Mesendoderm (in vitro differentiated cells): ENCODE data around the gene OR2S2.

Experiments
- DNase-seq: peaks from one replicate; pipeline ENCODE4 v3.0.0; 2013
- H2AK5ac ChIP-seq: 2 replicates; pipeline ENCODE4 v1.6.1; 2013; ENCODE audit warnings: low read length, inconsistent platforms
- H2BK120ac ChIP-seq: 2 replicates; pipeline ENCODE4 v1.6.1; 2013; ENCODE audit warnings: low read depth, mild to moderate bottlenecking, low read length, moderate library complexity, mixed read lengths
- H2BK15ac ChIP-seq: replicated peaks from 2 replicates; pipeline ENCODE4 v1.6.1; 2013; ENCODE audit warnings: low read depth, mild to moderate bottlenecking, moderate library complexity
- H2BK5ac ChIP-seq: 2 replicates; pipeline ENCODE4 v1.6.1; 2013; ENCODE audit warnings: low read length, inconsistent platforms
- H3K18ac ChIP-seq: 2 replicates; pipeline ENCODE4 v1.6.1; 2013; ENCODE audit warnings: mild to moderate bottlenecking, low read length, mixed read lengths
- H3K23ac ChIP-seq: one replicate; pipeline ENCODE4 v1.6.1; 2013; ENCODE audit warnings: low read length
- H3K27ac ChIP-seq: 2 replicates; pipeline ENCODE4 v1.5.1; 2013; ENCODE audit warnings: low read depth, mild to moderate bottlenecking, inconsistent platforms, low read length, moderate library complexity
- H3K27me3 ChIP-seq: 2 replicates; pipeline ENCODE4 v1.6.1; 2013; ENCODE audit warnings: low read length, control low read depth, mild to moderate bottlenecking, inconsistent platforms; ENCODE audit not compliant: insufficient read depth, poor library complexity
- H3K36me3 ChIP-seq: 2 replicates; pipeline ENCODE4 v1.6.1; 2013; ENCODE audit warnings: low read length, inconsistent platforms; ENCODE audit not compliant: control insufficient read depth, insufficient read depth
- H3K4ac ChIP-seq: one replicate; pipeline ENCODE4 v1.6.1; 2013; ENCODE audit warnings: low read depth, mild to moderate bottlenecking, low read length, moderate library complexity
- H3K4me1 ChIP-seq: 2 replicates; pipeline ENCODE4 v1.6.1; 2013; ENCODE audit warnings: low read depth, low read length, inconsistent platforms; ENCODE audit not compliant: control insufficient read depth
- H3K4me2 ChIP-seq: 2 replicates; pipeline ENCODE4 v1.6.1; 2013; ENCODE audit warnings: low read length
- H3K4me3 ChIP-seq: 2 replicates; pipeline ENCODE4 v1.5.1; 2013; ENCODE audit warnings: mild to moderate bottlenecking, low read length
- H3K56ac ChIP-seq: one replicate; pipeline ENCODE4 v1.6.1; 2013; ENCODE audit warnings: low read length
- H3K79me1 ChIP-seq: 2 replicates; pipeline ENCODE4 v1.6.1; 2013; ENCODE audit warnings: low read length, inconsistent platforms
- H3K79me2 ChIP-seq: 2 replicates; pipeline ENCODE4 v1.6.1; 2013; ENCODE audit warnings: mild to moderate bottlenecking, low read length; ENCODE audit not compliant: control insufficient read depth, insufficient read depth
- H3K9ac ChIP-seq: 2 replicates; pipeline ENCODE4 v1.6.1; 2013; ENCODE audit warnings: low read length, inconsistent platforms
- H4K5ac ChIP-seq: one replicate; pipeline ENCODE4 v1.6.1; 2013; ENCODE audit warnings: low read length
- H4K8ac ChIP-seq: one replicate; pipeline ENCODE4 v1.6.1; 2013; ENCODE audit warnings: low read depth, mild to moderate bottlenecking, control low read depth, low read length, moderate library complexity
- WGBS: extraction: QIAGEN DNeasy Blood & Tissue Kit; methylation state at CpG from one replicate; pipeline ENCODE4 v1.1.7; 2013; ENCODE audit warnings: low lambda C conversion rate, missing lambda C conversion rate; ENCODE audit not compliant: insufficient coverage; ENCODE audit errors: extremely low coverage; 5-methylcytosine and 5-hydroxymethylcytosine counted together

Gene OR2S2

GRCh38 chr9:35960039-35960655 lies 2.2 kb upstream of the OR2S2 start:
- H3K79me2 ChIP-seq, result no peaks in the 10 kb centered on the region
- H3K23ac ChIP-seq, result no peak overlapping the region
- no peak overlapping the region for H2BK5ac ChIP-seq
- H3K27ac ChIP-seq, result no peak overlapping the region
- H3K56ac ChIP-seq, result no peak overlapping the region
- no peaks in the 10 kb centered on the region for H3K36me3 ChIP-seq
- no peak overlapping the region for H4K5ac ChIP-seq
- H3K4ac ChIP-seq, result no peak overlapping the region
- no CpG with 5 or more reads among the region's 3 CpGs for WGBS
- H3K9ac ChIP-seq, result no peak overlapping the region
- DNase-seq, result no peak
- H4K8ac ChIP-seq, result no peak overlapping the region
- no peaks in the 10 kb centered on the region for H3K27me3 ChIP-seq
- no peak overlapping the region for H2BK120ac ChIP-seq
- H3K79me1 ChIP-seq, result no peaks in the 10 kb centered on the region
- no peak overlapping the region for H3K4me3 ChIP-seq
- no peak overlapping the region for H3K4me2 ChIP-seq
- H2AK5ac ChIP-seq, result no peak overlapping the region
- H3K18ac ChIP-seq, result no peak overlapping the region
- H3K4me1 ChIP-seq, result no peaks in the 10 kb centered on the region
- no peak overlapping the region for H2BK15ac ChIP-seq

GRCh38 chr9:35956651-35957050 lies 1.3 kb downstream of the OR2S2 start:
- no peak overlapping the region for H4K5ac ChIP-seq
- H2AK5ac ChIP-seq, result no peak overlapping the region
- no peak overlapping the region for H2BK15ac ChIP-seq
- H3K27ac ChIP-seq, result no peak overlapping the region
- H3K4ac ChIP-seq, result no peak overlapping the region
- H3K27me3 ChIP-seq, result no peaks in the 10 kb centered on the region
- H3K4me1 ChIP-seq, result no peaks in the 10 kb centered on the region
- no peak overlapping the region for H3K56ac ChIP-seq
- no peak overlapping the region for H3K4me2 ChIP-seq
- H3K79me1 ChIP-seq, result no peaks in the 10 kb centered on the region
- H3K79me2 ChIP-seq, result no peaks in the 10 kb centered on the region
- H4K8ac ChIP-seq, result no peak overlapping the region
- H3K4me3 ChIP-seq, result no peak overlapping the region
- no peak overlapping the region for H2BK120ac ChIP-seq
- H3K18ac ChIP-seq, result no peak overlapping the region
- no peak for DNase-seq
- H3K36me3 ChIP-seq, result no peaks in the 10 kb centered on the region
- H3K23ac ChIP-seq, result no peak overlapping the region
- no CpG with 5 or more reads among the region's 5 CpGs for WGBS
- H2BK5ac ChIP-seq, result no peak overlapping the region
- no peak overlapping the region for H3K9ac ChIP-seq

DNA sequence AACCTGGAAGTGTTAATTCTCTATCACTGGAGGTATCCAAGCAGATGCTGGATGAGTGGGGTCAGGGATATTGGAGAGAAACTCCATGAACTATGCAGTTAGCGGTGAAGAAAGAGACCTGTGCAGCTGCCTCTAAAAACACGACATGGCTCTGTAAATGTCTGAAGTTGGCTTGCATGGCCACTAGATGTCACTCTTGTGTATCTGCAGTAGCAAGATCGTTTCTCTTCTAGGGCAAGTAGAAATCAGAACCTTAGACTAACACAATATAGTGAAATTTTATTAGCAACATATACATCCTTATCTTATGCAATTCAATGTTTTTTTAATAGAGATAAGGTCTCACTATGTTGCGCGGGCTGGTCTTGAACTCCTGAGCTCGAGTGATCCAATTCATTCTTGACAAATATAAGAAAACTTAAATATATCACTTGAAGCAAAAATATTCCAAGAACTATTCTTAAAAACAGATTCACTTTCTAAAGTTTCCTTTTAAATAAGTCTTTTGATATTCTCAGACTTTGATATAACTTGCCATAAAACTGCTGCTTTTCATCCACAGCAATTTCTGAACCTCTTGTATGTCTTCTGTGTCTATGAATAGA lies 2.9 kb downstream of the OR2S2 start:
- DNase-seq, result peak; percentile 79
- Histone ChIP-seq H4K5ac (no peak overlapping the region), H2BK5ac (no peak overlapping the region), H3K27me3 (no peaks in the 10 kb centered on the region), H2BK15ac (no peak overlapping the region), H3K18ac (no peak overlapping the region), H3K27ac (no peak overlapping the region), H3K4me1 (no peaks in the 10 kb centered on the region), H3K56ac (no peak overlapping the region), H2BK120ac (no peak overlapping the region), H2AK5ac (no peak overlapping the region), H3K36me3 (no peaks in the 10 kb centered on the region), H3K79me1 (no peaks in the 10 kb centered on the region), H3K23ac (no peak overlapping the region), H3K4ac (no peak overlapping the region), H3K4me2 (no peak overlapping the region), H3K9ac (no peak overlapping the region), H3K4me3 (no peak overlapping the region), H4K8ac (no peak overlapping the region), H3K79me2 (no peaks in the 10 kb centered on the region)
- no CpG with 5 or more reads among the region's 6 CpGs for WGBS

GRCh38 chr9:35952526-35953191 lies 5.3 kb downstream of the OR2S2 start:
- Histone ChIP-seq H3K27ac (no peak overlapping the region), H3K18ac (no peak overlapping the region), H3K4ac (no peak overlapping the region), H3K4me2 (no peak overlapping the region), H3K4me1 (no peaks in the 10 kb centered on the region), H3K9ac (no peak overlapping the region), H4K8ac (no peak overlapping the region), H3K79me1 (no peaks in the 10 kb centered on the region), H3K4me3 (no peak overlapping the region), H2AK5ac (no peak overlapping the region), H3K27me3 (no peaks in the 10 kb centered on the region), H3K79me2 (no peaks in the 10 kb centered on the region), H2BK120ac (no peak overlapping the region), H3K23ac (no peak overlapping the region), H2BK15ac (no peak overlapping the region), H3K56ac (no peak overlapping the region), H3K36me3 (no peaks in the 10 kb centered on the region), H2BK5ac (no peak overlapping the region), H4K5ac (no peak overlapping the region)
- 83% methylated on average over 1 of the region's 6 CpGs for WGBS
- no peak for DNase-seq

GRCh38 chr9:35951736-35952135 lies 6.2 kb downstream of the OR2S2 start:
- Histone ChIP-seq H2AK5ac (no peak overlapping the region), H2BK120ac (no peak overlapping the region), H3K4me1 (no peaks in the 10 kb centered on the region), H3K56ac (no peak overlapping the region), H3K79me1 (no peaks in the 10 kb centered on the region), H3K4me2 (no peak overlapping the region), H4K5ac (no peak overlapping the region), H3K79me2 (no peaks in the 10 kb centered on the region), H2BK15ac (no peak overlapping the region), H3K4ac (no peak overlapping the region), H3K36me3 (no peaks in the 10 kb centered on the region), H2BK5ac (no peak overlapping the region), H3K4me3 (no peak overlapping the region), H3K23ac (no peak overlapping the region), H3K27me3 (no peaks in the 10 kb centered on the region), H3K9ac (no peak overlapping the region), H3K18ac (no peak overlapping the region), H3K27ac (no peak overlapping the region), H4K8ac (no peak overlapping the region)
- peak; percentile 84 for DNase-seq
- no CpG with 5 or more reads among the region's 6 CpGs for WGBS
